GM23248 (cell line): ENCODE measurements around the gene PERCC1. TPM values are rescaled to one million over a fixed set of nuclear protein-coding genes. Genes with fewer than 3 reads are reported as not detected.

ENCODE experiments used
- DNase-seq: peaks from one replicate; pipeline ENCODE4 v3.0.0-alpha.2; 2015
- H2AFZ ChIP-seq: fragments of 200-600 bp; sonication (generic); 2 replicates; pipeline ENCODE4 v1.6.1; 2016; ENCODE audit warnings: antibody characterized with exemption
- H3F3A ChIP-seq: fragments of 200-600 bp; sonication (generic); 2 replicates; pipeline ENCODE4 v1.6.1; 2016; ENCODE audit warnings: mild to moderate bottlenecking, antibody characterized with exemption, mixed run types; ENCODE audit not compliant: insufficient read depth
- H3K27ac ChIP-seq: fragments of 200-600 bp; sonication (generic); 2 replicates; pipeline ENCODE4 v1.5.1; 2016; ENCODE audit warnings: mild to moderate bottlenecking
- H3K27me3 ChIP-seq: fragments of 200-600 bp; sonication (generic); replicated peaks from 2 replicates; pipeline ENCODE4 v1.6.1; 2016; ENCODE audit warnings: mild to moderate bottlenecking; ENCODE audit not compliant: insufficient read depth
- H3K36me3 ChIP-seq: fragments of 200-600 bp; sonication (generic); 2 replicates; pipeline ENCODE4 v1.6.1; 2016; ENCODE audit warnings: low read depth, mild to moderate bottlenecking
- H3K4me1 ChIP-seq: fragments of 200-600 bp; sonication (generic); 2 replicates; pipeline ENCODE4 v1.6.1; 2016; ENCODE audit warnings: mild to moderate bottlenecking; ENCODE audit not compliant: insufficient read depth
- H3K4me2 ChIP-seq: fragments of 200-600 bp; sonication (generic); one replicate; pipeline ENCODE4 v1.6.1; 2016; ENCODE audit warnings: mild to moderate bottlenecking; ENCODE audit not compliant: unreplicated experiment
- H3K4me3 ChIP-seq: fragments of 200-600 bp; sonication (generic); 2 replicates; pipeline ENCODE4 v1.5.1; 2016; ENCODE audit warnings: mild to moderate bottlenecking
- H3K79me2 ChIP-seq: fragments of 200-600 bp; sonication (generic); 2 replicates; pipeline ENCODE4 v1.6.1; 2016; ENCODE audit warnings: mild to moderate bottlenecking; ENCODE audit not compliant: insufficient read depth
- H3K9ac ChIP-seq: fragments of 200-600 bp; sonication (generic); 2 replicates; pipeline ENCODE4 v1.6.1; 2016; ENCODE audit warnings: mild to moderate bottlenecking
- H3K9me2 ChIP-seq: fragments of 200-600 bp; sonication (generic); 2 replicates; pipeline ENCODE4 v1.6.1; 2016; ENCODE audit warnings: mixed run types, mild to moderate bottlenecking, moderate library complexity; ENCODE audit not compliant: insufficient read depth
- H3K9me3 ChIP-seq: fragments of 200-600 bp; sonication (generic); one replicate; pipeline ENCODE4 v1.6.1; 2017; ENCODE audit warnings: low read depth
- H4K20me1 ChIP-seq: fragments of 200-600 bp; sonication (generic); 2 replicates; pipeline ENCODE4 v1.6.0; 2016; ENCODE audit not compliant: insufficient read depth
- EZH2 ChIP-seq: fragments of 200-600 bp; sonication (generic); IDR thresholded peaks from 2 replicates; pipeline ENCODE4 v1.6.1; 2018; ENCODE audit warnings: antibody characterized with exemption, mild to moderate bottlenecking; ENCODE audit not compliant: insufficient read depth, poor library complexity, severe bottlenecking
- EZH2phosphoT487 ChIP-seq: fragments of 200-600 bp; sonication (generic); IDR thresholded peaks from 2 replicates; pipeline ENCODE4 v1.6.1; 2018; ENCODE audit warnings: antibody characterized with exemption, moderate library complexity, mild to moderate bottlenecking, low read depth; ENCODE audit not compliant: insufficient read depth
- WGBS, 2 experiments: methylation state at CpG; one replicate each; pipeline ENCODE4 v1.1.6; 2015 to 2017; ENCODE audit warnings: low lambda C conversion rate in 2 of 2, low coverage in 1 of 2; ENCODE audit errors: missing lambda C conversion rate in 2 of 2; 5-methylcytosine and 5-hydroxymethylcytosine counted together
- in situ Hi-C: fragments of 300-500 bp; cut with MboI; formaldehyde crosslinking; loops from 2 replicates; pipeline ENCODE4 v1.15.0; 2020
- polyA plus RNA-seq: library from polyadenylated mRNA; unstranded; fragments of >200 nt; fragmentation: Nextera tagmentation; extraction: Ambion mirVana; gene quantifications from 2 replicates; pipeline ENCODE4 v1.2.1, GENCODE V29; 2016
- total RNA-seq: library from RNA; depleted of rRNA; stranded (reverse); fragments of >200 nt; shearing (Covaris generic); gene quantifications from 2 replicates; pipeline ENCODE4 v1.2.3, GENCODE V29; 2014

Gene PERCC1
- total and polyA plus RNA-seq, 2 experiments from 2014 or later, result not detected

- H3K9me3 ChIP-seq, result no peaks in the 10 kb centered on the region
- H3K27me3 ChIP-seq, result no peaks in the 10 kb centered on the region
- H3F3A ChIP-seq, result no peaks in the 10 kb centered on the region
- no peaks in the 10 kb centered on the region for H3K4me1 ChIP-seq
- no peaks in the 10 kb centered on the region for H4K20me1 ChIP-seq
- 67 to 75% methylated on average over 17 to 22 of the region's 22 CpGs for WGBS, 2 experiments
- H3K4me3 ChIP-seq, result no peak overlapping the region
- no peaks in the 10 kb centered on the region for H3K79me2 ChIP-seq
- no peaks in the 10 kb centered on the region for H3K9me2 ChIP-seq
- DNase-seq, result no peak
- in situ Hi-C loops, result no loop called here
- H3K4me2 ChIP-seq, result no peak overlapping the region
- no peak overlapping the region for H3K27ac ChIP-seq
- no peak overlapping the region for H3K9ac ChIP-seq
- no peak for TF ChIP-seq EZH2
- no peaks in the 10 kb centered on the region for H3K36me3 ChIP-seq
- H2AFZ ChIP-seq, result no peak overlapping the region
These were observed 10.5 kb downstream of the PERCC1 start for GRCh38 chr16:1441391-1441829.

GRCh38 chr16:1442697-1443096, 11.8 kb downstream of the PERCC1 start:
- H2AFZ ChIP-seq, result no peak overlapping the region
- H4K20me1 ChIP-seq, result no peaks in the 10 kb centered on the region
- in situ Hi-C loops, result no loop called here
- H3K36me3 ChIP-seq, result no peaks in the 10 kb centered on the region
- H3K27ac ChIP-seq, result no peak overlapping the region
- H3K4me2 ChIP-seq, result no peak overlapping the region
- no peak overlapping the region for H3K9ac ChIP-seq
- no peaks in the 10 kb centered on the region for H3K4me1 ChIP-seq
- H3K9me2 ChIP-seq, result no peaks in the 10 kb centered on the region
- no peak for DNase-seq
- H3K79me2 ChIP-seq, result no peaks in the 10 kb centered on the region
- H3F3A ChIP-seq, result no peaks in the 10 kb centered on the region
- TF ChIP-seq EZH2phosphoT487 (no peak), EZH2 (no peak)
- H3K9me3 ChIP-seq, result no peaks in the 10 kb centered on the region
- WGBS, 2 experiments, result 88 to 89% methylated on average over 20 to 24 of the region's 24 CpGs
- H3K4me3 ChIP-seq, result no peak overlapping the region
- no peaks in the 10 kb centered on the region for H3K27me3 ChIP-seq

GRCh38 chr16:1443403-1443973, 12.6 kb downstream of the PERCC1 start:
- Histone ChIP-seq H3K79me2 (no peaks in the 10 kb centered on the region), H3K9me3 (no peaks in the 10 kb centered on the region), H4K20me1 (no peaks in the 10 kb centered on the region), H3K9ac (no peak overlapping the region), H3K4me3 (no peak overlapping the region), H3K9me2 (no peaks in the 10 kb centered on the region), H3K27me3 (no peaks in the 10 kb centered on the region), H3K36me3 (no peaks in the 10 kb centered on the region), H2AFZ (no peak overlapping the region), H3K27ac (no peak overlapping the region), H3K4me2 (no peak overlapping the region), H3K4me1 (no peaks in the 10 kb centered on the region), H3F3A (no peaks in the 10 kb centered on the region)
- 89 to 91% methylated on average over 29 to 38 of the region's 38 CpGs for WGBS, 2 experiments
- in situ Hi-C loops, result no loop called here
- no peak for DNase-seq
- no peak for TF ChIP-seq EZH2
- no peak for TF ChIP-seq EZH2phosphoT487

GRCh38 chr16:1443980-1444729, 13.3 kb downstream of the PERCC1 start, which contains the start of gene CCDC154:
TSS of gene CCDC154 (minus strand) at chr16:1444556. CDS start at chr16:1444322, 234 bp downstream.
- TF ChIP-seq EZH2phosphoT487 (no peak), EZH2 (no peak)
- in situ Hi-C loops, result no loop called here
- Histone ChIP-seq H2AFZ (no peak within 1 kb of the TSS), H3K9ac (no peak within 1 kb of the TSS), H3K9me2 (no peaks in the 10 kb centered on the region), H3K79me2 (no peaks in the 10 kb centered on the region), H3K4me1 (no peaks in the 10 kb centered on the region), H3K27ac (no peak within 1 kb of the TSS), H3K36me3 (no peaks in the 10 kb centered on the region), H3K9me3 (no peaks in the 10 kb centered on the region), H3K4me2 (no peak within 1 kb of the TSS), H3F3A (no peaks in the 10 kb centered on the region), H3K27me3 (no peaks in the 10 kb centered on the region), H3K4me3 (no peak within 1 kb of the TSS), H4K20me1 (no peaks in the 10 kb centered on the region)
- WGBS, 2 experiments, result 69 to 71% methylated on average over 25 to 27 of the region's 27 CpGs
- no peak for DNase-seq
